Islet precursor cell (in vitro differentiated cells): ENCODE data around the gene GGTA1.
"Not testable (repeated sequence)": the region's sequence is repeated elsewhere in the genome, so short reads cannot be mapped to it uniquely, and the experiment has no call there.

Experiments
- DNase-seq: peaks from one replicate; pipeline ENCODE4 v3.0.0-alpha.2; 2018

The GGTA1 gene

GRCh38 chr9:121455527-121456239 lies 44.0 kb downstream of the GGTA1 start:
- DNase-seq = no peak

GRCh38 chr9:121454972-121455371 lies 44.7 kb downstream of the GGTA1 start:
- no peak for DNase-seq

- DNase-seq = no peak
Measured at GRCh38 chr9:121453232-121453892, 46.3 kb downstream of the GGTA1 start.

DNA sequence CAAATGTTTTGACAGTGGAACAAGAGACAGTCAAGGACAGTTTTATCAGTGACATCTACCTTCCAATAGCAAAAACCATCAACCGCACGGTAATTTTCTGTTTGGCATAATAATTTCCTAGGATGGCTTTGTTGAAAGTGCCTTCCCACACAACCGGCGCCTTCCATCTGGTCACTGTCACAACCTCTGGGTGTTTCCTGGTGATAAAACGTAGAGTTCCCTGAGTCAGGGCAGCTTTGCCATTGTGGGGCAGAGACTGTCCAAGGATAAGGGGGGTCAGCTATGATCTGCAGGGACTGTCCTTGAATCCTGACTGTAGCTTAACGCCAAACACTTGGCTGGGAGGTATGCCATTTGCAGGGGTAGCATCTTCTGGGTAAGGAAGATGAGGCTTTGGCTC lies 47.6 kb downstream of the GGTA1 start:
- no peak for DNase-seq

- peak; percentile 10 for DNase-seq
Measured at GRCh38 chr9:121451586-121451985, 48.1 kb downstream of the GGTA1 start.

DNA sequence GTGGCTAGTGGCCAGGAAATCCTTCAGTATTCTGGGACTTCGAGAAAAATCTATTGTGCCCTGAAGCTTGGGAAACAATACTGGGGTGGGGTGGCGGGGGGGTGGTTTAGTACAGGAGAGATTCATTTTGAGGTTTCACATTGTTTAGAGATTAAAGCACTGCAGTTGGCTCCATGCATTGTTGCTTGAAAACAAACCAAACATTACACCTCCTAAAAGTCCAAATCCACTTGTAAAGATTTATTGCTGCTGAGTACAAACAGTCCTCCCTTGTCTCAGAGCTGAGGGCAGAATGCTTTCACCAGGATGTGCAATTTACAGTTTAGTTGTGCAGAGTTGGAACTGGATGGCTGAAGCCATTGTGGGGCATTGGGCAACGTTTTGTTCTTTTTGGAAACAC lies 49.4 kb downstream of the GGTA1 start:
- DNase-seq = peak; percentile 52

- DNase-seq = peak; percentile 8
Measured at GRCh38 chr9:121449786-121450185, 49.9 kb downstream of the GGTA1 start.

- DNase-seq = peak; percentile 22
Measured at GRCh38 chr9:121447321-121447834, 52.3 kb downstream of the GGTA1 start.

DNA sequence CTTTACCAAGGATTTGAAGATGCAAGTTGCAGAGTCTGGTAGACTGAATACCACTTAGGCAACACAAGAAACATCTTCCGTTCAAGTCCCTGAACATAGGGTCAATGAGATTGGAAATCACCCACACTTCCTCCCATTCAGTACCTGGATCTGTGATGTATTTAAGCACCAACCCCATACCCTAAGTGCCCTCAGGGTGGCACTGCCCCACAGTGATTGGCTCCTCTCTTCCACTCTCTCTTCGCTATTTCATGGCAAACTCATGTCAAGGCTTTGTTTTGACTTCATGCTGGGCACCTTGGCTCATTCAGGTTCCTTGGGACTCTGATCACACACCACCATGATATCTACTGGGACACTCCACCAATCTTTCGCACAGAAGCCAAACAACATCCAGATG lies 53.7 kb downstream of the GGTA1 start:
- DNase-seq = peak; percentile 49

GRCh38 chr9:121443981-121444380 lies 55.7 kb downstream of the GGTA1 start:
- no peak for DNase-seq

GRCh38 chr9:121441165-121441564 lies 58.5 kb downstream of the GGTA1 start:
- DNase-seq = no peak

- DNase-seq = no peak
Measured at GRCh38 chr9:121439711-121440664, 59.7 kb downstream of the GGTA1 start.

DNA sequence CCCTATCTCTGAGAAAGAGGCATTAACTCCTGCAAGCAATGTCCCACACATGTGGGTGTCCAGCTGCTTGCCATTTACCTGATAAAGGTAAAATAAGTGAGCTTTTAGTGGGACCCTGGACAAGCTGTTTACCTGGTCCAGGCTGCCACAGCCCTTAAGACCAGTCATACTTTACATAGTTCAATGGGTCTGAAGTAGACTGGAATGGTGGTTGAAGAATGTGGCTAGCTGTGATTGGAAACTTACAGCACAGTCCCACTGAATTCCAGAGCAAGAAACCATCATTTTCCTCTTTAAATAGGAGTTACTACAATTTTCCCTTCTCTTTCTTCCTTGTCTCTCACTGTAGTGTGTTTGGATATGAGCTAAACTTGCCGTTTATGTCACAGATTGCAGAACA lies 60.6 kb downstream of the GGTA1 start:
- no peak for DNase-seq

GRCh38 chr9:121437891-121438290 lies 61.8 kb downstream of the GGTA1 start:
- DNase-seq = no peak

GRCh38 chr9:121437046-121437445 lies 62.6 kb downstream of the GGTA1 start:
- DNase-seq = not testable (repeated sequence)

DNA sequence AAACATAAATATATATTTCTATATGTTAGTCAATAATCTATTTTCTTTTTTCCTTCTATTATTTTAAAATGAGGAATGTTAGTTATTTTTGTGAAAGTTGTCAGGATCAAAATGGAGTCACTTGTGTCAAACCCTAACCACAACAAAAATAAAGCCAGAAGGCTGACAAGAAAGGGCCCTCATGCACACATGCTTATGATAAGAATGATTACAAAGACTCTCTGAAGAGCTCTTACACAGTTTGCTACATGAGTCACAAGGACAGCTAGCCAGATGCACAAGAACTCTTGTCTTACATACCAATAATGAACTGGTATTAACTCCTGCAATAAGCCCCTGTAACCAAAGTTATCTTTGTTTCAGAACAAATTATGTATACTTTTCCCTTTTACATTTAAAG lies 64.7 kb downstream of the GGTA1 start:
- DNase-seq = no peak

DNA sequence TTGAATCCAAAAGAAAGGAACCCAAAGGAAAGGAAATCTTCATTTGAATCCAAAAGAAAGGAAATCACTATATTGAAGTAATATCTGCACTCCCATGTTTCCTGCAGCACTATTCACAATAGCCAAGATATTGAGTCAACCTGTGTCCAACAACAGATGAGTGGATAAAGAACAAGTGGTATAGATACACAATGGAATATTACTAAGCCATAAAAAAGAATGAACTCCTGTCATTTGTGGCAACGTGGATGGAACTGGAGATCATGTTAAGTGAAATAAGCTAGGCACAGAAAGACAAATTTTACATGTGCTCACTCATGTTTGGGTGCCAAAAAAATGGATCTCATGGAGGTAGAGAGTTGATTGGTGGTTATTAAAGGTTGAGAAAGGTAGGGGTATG lies 71.7 kb downstream of the GGTA1 start:
- no peak for DNase-seq

GRCh38 chr9:121424024-121424432 lies 75.6 kb downstream of the GGTA1 start:
- no peak for DNase-seq

DNA sequence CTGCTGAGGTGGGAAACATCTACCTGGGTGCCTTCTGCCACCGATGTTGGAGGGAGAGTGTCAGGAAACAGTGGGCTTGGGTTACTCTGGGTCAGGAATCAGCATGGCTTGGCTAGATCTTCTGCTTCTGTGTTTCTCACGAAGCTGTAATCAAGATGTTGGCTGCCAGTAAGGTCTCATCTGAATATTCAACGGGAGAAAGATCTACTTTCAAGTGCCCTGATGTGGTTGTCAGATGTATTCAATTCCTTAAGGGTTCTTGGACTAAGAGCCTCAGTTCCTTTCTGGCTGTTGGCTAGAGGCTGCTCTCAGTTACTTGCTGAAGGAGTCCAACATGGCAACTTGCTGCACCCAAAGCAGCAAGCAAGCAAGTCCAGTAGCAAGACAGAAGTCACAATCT lies 87.7 kb downstream of the GGTA1 start:
- DNase-seq = no peak

DNA sequence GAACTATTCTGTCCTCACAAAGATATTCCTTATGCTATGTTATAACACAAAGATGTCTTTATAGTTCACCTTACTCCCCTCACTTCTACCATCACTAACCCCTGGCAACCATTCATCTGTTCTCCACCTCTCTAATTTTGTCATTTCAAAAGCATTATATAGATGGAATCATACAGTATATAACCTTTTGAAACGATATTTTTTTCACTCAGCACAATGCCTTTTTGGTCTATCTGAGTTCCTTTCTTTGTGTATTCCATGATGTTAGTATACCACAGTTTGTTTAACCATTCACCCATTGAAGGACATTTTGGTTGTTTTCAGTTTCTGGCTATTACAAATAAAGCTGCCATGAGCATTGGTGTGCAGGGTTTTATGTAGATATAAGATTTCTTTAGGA lies 93.7 kb downstream of the GGTA1 start:
- DNase-seq = no peak
